Anterior cingulate cortex (tissue), 58 donors: ENCODE results near the gene TBC1D9B.
"Not testable (repeated sequence)": the region's sequence is repeated elsewhere in the genome, so short reads cannot be mapped to it uniquely, and the experiment has no call there.

ENCODE experiments used
- DNase-seq, 58 donors: peaks; one replicate each; lab custom pipeline; 2025; lab: John Stamatoyannopoulos, UW

Gene TBC1D9B

GRCh38 chr5:179841621-179842020 lies 66.1 kb downstream of the TBC1D9B start:
- no peak for DNase-seq

DNA sequence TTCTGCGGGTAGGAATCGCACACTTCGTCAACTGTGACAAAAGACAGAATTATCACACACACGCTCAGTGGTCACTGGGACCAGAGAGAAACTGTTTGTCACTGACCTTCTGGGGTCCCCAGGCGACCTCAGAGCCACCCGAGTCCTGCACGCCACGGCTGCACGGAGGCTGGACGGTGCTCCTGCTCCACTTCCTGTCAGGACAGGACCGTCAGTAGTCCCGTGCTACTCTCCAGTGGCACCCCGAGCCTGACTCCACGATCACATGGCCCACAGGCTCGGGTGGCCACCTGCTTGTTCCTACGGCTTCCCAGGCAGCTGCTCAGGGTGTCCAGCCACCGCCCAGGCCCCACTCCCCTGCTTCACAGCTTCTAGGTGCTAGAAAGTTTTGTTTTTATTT lies 66.9 kb downstream of the TBC1D9B start:
- DNase-seq = no peak

GRCh38 chr5:179840321-179840720 lies 67.4 kb downstream of the TBC1D9B start:
- no peak for DNase-seq

DNA sequence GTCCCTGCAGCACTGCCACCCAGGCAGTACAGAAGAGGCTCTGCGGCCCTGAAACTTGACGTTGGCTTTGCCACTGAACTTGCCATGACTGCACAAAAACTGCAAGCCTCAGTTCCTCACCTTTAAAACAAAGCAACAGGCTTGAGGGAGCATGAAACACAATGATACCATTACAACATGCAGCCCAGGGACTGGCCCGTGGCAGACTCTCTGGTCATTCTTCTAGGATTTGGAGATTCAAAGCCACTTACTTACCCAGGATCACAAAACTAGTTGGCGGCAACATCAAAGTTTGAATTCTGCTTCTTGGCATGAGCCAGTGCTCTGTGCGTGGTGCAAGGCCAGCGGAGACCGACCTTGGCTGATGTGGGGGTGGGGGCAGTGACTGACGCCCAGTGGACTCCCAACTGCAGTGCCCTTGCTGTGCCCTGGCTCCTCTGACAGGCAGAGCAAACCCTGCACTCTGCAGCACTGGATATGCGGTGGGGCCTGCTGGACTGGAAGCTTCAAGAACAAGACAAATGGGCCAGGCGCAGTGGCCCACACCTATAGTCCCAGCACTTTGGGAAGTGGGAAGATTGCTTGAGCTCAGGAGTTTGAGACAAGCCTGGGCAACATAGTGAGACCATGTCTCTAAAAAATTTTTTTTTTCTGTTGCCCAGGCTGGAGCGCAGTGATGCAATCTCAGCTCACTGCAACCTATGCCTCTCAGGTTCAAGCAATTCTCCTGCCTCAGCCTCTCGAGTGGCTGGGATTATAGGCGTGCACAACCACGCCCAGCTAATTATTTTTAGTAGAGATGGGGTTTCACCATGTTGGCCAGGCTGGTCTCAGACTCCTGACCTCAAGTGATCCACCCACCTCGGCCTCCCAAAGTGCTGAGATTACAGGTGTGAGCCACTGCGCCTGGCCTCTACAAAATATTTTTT lies 68.1 kb downstream of the TBC1D9B start:
- DNase-seq = no peak

DNA sequence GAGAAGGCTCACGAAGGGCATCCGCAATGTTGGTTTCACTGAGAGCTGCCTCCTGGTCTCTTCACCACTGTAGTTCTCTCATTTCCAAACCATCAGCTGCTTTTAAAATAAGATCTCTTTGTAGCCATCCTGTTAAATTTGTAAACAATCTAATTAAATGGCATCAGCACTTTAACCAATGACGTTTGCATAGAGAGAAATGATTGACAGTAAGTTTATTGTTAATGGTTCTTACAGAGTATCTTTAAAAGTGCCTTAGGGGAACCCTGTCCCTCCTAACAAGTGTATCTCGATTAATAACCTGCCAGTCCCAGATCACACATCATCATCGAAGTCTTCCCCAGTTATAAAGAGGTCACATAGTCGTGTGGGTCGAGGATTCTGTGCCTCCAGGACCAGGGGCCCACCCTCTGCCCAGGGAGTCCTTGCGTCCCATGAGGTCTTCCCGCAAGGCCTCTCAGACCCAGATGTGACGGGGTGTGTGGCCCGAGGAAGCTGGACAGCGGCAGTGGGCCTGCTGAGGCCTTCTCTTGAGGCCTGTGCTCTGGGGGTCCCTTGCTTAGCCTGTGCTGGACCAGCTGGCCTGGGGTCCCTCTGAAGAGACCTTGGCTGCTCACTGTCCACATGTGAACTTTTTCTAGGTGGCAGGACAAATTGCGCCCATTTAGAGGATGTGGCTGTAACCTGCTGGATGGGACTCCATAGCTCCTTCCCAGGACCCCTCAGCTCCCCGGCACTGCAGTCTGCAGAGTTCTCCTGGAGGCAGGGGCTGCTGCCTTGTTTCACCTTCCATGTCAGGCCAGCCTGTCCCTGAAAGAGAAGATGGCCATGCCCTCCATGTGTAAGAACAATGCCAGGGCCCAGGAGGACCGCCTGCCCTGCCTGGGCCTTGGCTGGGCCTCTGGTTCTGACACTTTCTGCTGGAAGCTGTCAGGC lies 70.4 kb downstream of the TBC1D9B start:
- DNase-seq = no peak

DNA sequence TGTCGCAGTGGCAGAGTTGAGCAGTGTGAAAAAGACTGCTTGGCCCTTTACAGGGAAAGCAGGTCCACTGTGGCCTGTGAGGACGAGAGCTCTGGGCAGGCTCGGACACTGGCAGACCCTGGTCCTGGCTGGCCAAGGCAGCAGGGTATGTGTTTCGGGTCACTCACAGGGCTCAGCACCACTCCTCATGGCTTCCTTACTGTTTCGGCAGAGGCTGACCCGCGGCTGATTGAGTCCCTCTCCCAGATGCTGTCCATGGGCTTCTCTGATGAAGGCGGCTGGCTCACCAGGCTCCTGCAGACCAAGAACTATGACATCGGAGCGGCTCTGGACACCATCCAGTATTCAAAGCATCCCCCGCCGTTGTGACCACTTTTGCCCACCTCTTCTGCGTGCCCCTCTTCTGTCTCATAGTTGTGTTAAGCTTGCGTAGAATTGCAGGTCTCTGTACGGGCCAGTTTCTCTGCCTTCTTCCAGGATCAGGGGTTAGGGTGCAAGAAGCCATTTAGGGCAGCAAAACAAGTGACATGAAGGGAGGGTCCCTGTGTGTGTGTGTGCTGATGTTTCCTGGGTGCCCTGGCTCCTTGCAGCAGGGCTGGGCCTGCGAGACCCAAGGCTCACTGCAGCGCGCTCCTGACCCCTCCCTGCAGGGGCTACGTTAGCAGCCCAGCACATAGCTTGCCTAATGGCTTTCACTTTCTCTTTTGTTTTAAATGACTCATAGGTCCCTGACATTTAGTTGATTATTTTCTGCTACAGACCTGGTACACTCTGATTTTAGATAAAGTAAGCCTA lies 71.3 kb downstream of the TBC1D9B start:
- no peak for DNase-seq

DNA sequence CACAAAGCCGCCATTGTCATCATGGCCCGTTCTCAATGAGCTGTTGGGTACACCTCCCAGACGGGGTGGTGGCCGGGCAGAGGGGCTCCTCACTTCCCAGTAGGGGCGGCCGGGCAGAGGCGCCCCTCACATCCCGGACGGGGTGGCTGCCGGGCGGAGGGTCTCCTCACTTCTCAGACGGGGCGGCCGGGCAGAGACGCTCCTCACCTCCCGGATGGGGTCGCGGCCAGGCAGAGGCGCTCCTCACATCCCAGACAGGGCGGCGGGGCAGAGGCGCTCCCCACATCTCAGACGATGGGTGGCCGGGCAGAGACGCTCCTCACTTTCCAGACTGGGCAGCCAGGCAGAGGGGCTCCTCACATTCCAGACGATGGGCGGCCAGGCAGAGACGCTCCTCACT lies 72.8 kb downstream of the TBC1D9B start:
- not testable (repeated sequence) for DNase-seq

GRCh38 chr5:179834120-179834519 lies 73.6 kb downstream of the TBC1D9B start:
- DNase-seq = no peak

DNA sequence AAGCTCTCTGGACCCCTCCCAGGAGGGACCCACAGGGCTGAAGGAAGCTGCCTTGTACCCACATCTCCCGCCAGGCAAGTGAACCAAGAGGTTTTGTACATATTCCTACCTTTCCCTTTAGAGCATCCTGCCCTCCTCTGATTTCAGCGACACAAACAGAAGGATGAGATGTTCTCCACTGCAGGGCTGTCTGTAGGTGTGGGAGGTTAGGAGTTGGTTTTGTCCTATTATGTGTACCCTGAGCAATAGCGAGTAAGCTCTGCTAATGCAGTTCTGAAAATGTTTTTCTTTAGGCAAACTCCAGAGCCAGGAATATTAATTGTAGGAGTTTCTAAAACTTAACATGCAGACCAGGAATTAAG lies 74.0 kb downstream of the TBC1D9B start:
- no peak for DNase-seq

DNA sequence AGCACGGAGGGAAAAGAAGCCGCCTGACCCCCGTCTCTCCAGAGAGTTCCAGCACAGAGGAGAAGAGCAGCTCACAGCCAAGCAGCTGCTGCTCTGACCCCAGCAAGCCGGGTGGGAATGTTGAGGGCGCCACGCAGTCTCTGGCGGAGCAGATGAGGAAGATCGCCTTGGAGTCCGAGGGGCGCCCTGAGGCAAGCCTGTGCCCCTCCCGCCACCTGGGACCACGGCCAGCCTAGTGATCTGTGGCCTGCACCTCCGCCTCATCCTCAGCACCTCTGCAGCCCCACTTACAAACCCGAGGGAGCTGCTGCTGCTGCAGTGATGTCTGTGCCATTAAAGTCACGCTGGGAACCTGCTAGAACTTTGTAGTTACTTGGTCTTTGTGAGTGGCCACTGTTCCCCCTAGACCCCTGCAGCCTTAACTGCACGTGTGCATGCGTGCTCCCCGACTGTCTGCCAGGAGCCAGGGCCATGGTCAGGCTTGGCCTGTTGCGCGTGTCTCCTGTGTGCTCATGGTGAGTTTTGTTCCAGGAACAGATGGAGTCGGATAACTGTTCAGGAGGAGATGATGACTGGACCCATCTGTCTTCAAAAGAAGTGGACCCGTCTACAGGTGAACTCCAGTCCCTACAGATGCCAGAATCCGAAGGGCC lies 74.5 kb downstream of the TBC1D9B start:
- DNase-seq = no peak

GRCh38 chr5:179832039-179832745 lies 75.5 kb downstream of the TBC1D9B start:
- DNase-seq = no peak

DNA sequence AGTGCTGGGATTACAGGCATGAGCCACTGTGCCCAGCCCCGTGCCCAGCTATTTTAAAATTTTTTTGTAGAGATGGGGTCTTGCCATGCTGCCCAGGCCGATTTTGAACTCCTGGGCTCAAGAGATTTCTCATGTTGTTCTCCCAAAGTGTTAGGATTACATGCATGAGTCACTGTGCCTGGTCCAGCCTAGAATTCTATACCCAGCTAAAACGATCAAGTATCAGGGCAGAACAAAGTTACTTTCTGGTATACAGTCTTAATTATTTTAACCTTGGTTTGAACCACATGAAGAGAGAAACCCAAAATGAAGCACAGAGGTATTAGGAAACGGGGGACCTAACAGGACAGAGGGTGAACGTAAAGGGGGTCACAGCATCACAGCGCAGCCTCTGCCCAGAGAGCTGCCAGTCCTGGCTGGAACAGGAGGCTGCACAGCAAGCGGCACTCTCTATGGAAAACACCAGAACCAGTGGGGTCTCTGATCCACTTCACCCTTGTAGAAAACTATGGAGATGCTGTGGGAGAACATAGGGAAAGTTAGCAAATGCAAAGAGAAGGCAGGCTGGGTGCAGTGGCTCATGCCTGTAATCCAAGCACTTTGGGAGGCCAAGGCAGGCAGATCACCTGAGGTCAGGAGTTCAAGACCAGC lies 76.8 kb downstream of the TBC1D9B start:
- DNase-seq = no peak

- no peak for DNase-seq
Observed at GRCh38 chr5:179829732-179830435, 77.8 kb downstream of the TBC1D9B start.

GRCh38 chr5:179828756-179829421 lies 78.8 kb downstream of the TBC1D9B start:
- DNase-seq = no peak

DNA sequence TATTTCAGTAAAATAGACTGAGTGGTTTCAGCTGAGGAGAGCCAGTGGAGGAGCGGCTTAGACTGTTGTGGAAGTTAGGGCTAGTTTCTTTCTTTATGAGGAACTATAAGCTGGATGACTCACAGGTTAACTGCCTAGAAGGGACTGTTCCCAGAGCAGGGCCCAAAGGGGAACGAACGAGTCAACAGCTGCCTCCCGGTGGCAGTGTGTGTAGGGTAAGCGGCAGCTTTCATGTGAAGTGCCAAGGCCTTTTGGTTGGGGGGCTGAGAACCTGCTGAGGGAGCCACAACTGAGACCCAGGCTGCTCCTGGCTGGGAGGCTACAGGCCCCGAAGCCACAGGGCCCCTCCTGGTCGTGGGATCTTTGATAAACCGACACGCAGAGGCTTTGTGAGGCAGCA lies 80.0 kb downstream of the TBC1D9B start:
- DNase-seq = no peak

GRCh38 chr5:179825655-179826182 lies 82.0 kb downstream of the TBC1D9B start:
- DNase-seq = no peak

GRCh38 chr5:179824745-179825112 lies 83.0 kb downstream of the TBC1D9B start:
- no peak for DNase-seq
